HepG2 (cell line): ENCODE data around the gene FXYD1.
"Not testable (repeated sequence)": the region's sequence is repeated elsewhere in the genome, so short reads cannot be mapped to it uniquely, and the experiment has no call there.

ENCODE experiments used
- CTCF ChIP-seq: sonication (generic); formaldehyde crosslinking; IDR thresholded peaks from 2 replicates; pipeline ENCODE4 v1.5.0; 2020; ENCODE audit warnings: mild to moderate bottlenecking, missing genetic modification reagents, moderate library complexity
- JUN ChIP-seq: sonication (generic); formaldehyde crosslinking; IDR thresholded peaks from 2 replicates; pipeline ENCODE4 v1.4.0; 2020; ENCODE audit warnings: mild to moderate bottlenecking, missing genetic modification reagents
- JUND ChIP-seq: sonication (generic); formaldehyde crosslinking; IDR thresholded peaks from 2 replicates; pipeline ENCODE4 v1.8.0; 2022; ENCODE audit warnings: mild to moderate bottlenecking, missing genetic modification reagents
- MIER2 ChIP-seq: IDR thresholded peaks from 2 replicates; pipeline ENCODE4 v1.6.1; 2016; ENCODE audit warnings: missing biosample characterization, missing genetic modification reagents
- PHF8 ChIP-seq: sonication (generic); formaldehyde crosslinking; IDR thresholded peaks from 2 replicates; pipeline ENCODE4 v1.5.0; 2020; ENCODE audit warnings: missing genetic modification reagents
- PITX1 ChIP-seq: sonication (generic); formaldehyde crosslinking; IDR thresholded peaks from 2 replicates; pipeline ENCODE4 v1.5.1; 2020; ENCODE audit warnings: mild to moderate bottlenecking, missing genetic modification reagents
- POLR2A ChIP-seq, 2 experiments: IDR thresholded peaks; 2 replicates each; pipeline ENCODE4 v1.6.1; 2011; ENCODE audit warnings: low read depth in 2 of 2, low read length in 2 of 2, mild to moderate bottlenecking in 1 of 2, moderate library complexity in 1 of 2; ENCODE audit not compliant: insufficient read depth in 1 of 2
- SP1 ChIP-seq, 2 experiments: fragments of 450-650 bp in 1 of 2; sonication (generic) in 1 of 2; formaldehyde crosslinking in 1 of 2; IDR thresholded peaks; 2 replicates each; pipeline versions ENCODE4 v1.4.0 to v1.6.1; 2016 to 2020; ENCODE audit warnings: missing genetic modification reagents in 1 of 2
- YY1 ChIP-seq: IDR thresholded peaks from 2 replicates; pipeline ENCODE4 v1.6.1; 2011; ENCODE audit warnings: low read length, low read depth, moderate library complexity, mild to moderate bottlenecking; ENCODE audit not compliant: insufficient read depth, insufficient replicate concordance
- ZNF558 ChIP-seq: sonication (generic); formaldehyde crosslinking; IDR thresholded peaks from 2 replicates; pipeline ENCODE4 v1.9.0; 2022; ENCODE audit warnings: mild to moderate bottlenecking, missing genetic modification reagents, borderline replicate concordance
- ZNF644 ChIP-seq: IDR thresholded peaks from 2 replicates; pipeline ENCODE4 v1.6.1; 2016; ENCODE audit warnings: low read depth

GRCh38 chr19:35153129-35153522 lies 14.5 kb downstream of the FXYD1 start:
- TF ChIP-seq JUN; JUND (CRISPR knock-in tag); CTCF (CRISPR knock-in tag); ZNF558 (CRISPR knock-in tag); SP1 (IDR thresholded peaks at IDR 0.05); SP1 (CRISPR knock-in tag; IDR thresholded peaks at IDR 0.05); YY1; PITX1; ZNF644 (CRISPR knock-in tag); MIER2 (CRISPR knock-in tag); PHF8; POLR2A (IDR thresholded peaks at IDR 0.05; ENCODE audit: insufficient read depth in 1 of 2, low read depth in 2 of 2, low read length in 2 of 2): not testable (repeated sequence)
